Bronchial epithelial cell (primary cell): Measurements from ENCODE around the gene DDO. TPM values are rescaled to one million over a fixed set of nuclear protein-coding genes. Genes with fewer than 3 reads are reported as not detected.

Source experiments
- DNase-seq: peaks from one replicate; pipeline ENCODE4 v3.0.0-alpha.2; 2010; ENCODE audit warnings: low read depth
- FAIRE-seq: peaks from 2 replicates; lab custom pipeline; 2011; peaks lifted over from hg19 to GRCh38; lab: Jason Lieb, UNC
- H3K27me3 ChIP-seq: 2 replicates; pipeline ENCODE4 v1.5.1; 2011; ENCODE audit warnings: low read length; ENCODE audit not compliant: control insufficient read depth, insufficient read depth
- H3K36me3 ChIP-seq: 2 replicates; pipeline ENCODE4 v1.5.1; 2011; ENCODE audit warnings: low read length; ENCODE audit not compliant: control insufficient read depth, insufficient read depth
- H3K4me3 ChIP-seq: 2 replicates; pipeline ENCODE4 v1.5.1; 2011; ENCODE audit warnings: mild to moderate bottlenecking, low read depth, low read length, control low read depth
- CTCF ChIP-seq: IDR thresholded peaks from 2 replicates; pipeline ENCODE4 v1.5.1; 2011; ENCODE audit warnings: mild to moderate bottlenecking, moderate library complexity, low read length, control low read depth, inconsistent platforms; ENCODE audit not compliant: insufficient read depth, severe bottlenecking
- total RNA-seq: library from RNA; depleted of rRNA; stranded (reverse); fragments of >200 nt; gene quantifications from 2 replicates; pipeline ENCODE4 v1.2.1, GENCODE V29; 2014

The DDO gene
- total RNA-seq, 1 donor from 2014 or later, result not detected

GRCh38 chr6:110408901-110409300 lies 6.5 kb downstream of the DDO start:
- Histone ChIP-seq H3K36me3 (no peaks in the 10 kb centered on the region), H3K4me3 (no peak overlapping the region), H3K27me3 (no peaks in the 10 kb centered on the region)
- TF ChIP-seq CTCF, result no peak
- DNase-seq, result no peak
- no peak for FAIRE-seq

- no peaks in the 10 kb centered on the region for H3K36me3 ChIP-seq
- H3K4me3 ChIP-seq, result no peak overlapping the region
- TF ChIP-seq CTCF, result no peak
- FAIRE-seq (no peak), DNase-seq (no peak)
- H3K27me3 ChIP-seq, result no peaks in the 10 kb centered on the region
Measured at GRCh38 chr6:110404607-110405006, 10.8 kb downstream of the DDO start.

DNA sequence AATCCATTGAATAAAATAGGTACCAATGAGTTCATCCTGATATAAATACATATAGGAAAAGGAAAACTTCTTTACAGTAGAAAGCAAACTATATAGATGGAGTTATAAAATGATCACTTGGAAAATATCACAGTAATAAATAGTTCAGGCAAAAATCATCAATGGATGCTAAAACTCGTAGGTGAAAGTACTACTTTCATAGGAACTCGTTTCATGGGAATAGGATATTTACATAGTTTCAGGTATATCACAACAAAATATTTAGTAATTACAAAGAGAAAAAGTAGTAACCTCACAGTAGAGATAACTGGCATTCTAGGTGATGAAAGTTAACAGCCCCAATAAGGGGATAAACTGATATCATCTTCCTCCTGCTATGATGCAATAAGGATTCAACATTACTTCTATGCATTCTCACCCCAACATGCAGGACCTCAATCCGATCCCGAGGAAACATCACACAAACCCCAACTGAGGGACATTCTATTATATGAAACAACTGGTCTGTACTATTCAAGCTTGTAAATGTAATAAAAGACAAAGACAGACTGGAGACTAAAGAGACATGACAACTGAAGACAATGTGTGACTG lies 13.7 kb downstream of the DDO start:
- FAIRE-seq, result no peak
- TF ChIP-seq CTCF, result no peak
- H3K4me3 ChIP-seq, result no peak overlapping the region

DNA sequence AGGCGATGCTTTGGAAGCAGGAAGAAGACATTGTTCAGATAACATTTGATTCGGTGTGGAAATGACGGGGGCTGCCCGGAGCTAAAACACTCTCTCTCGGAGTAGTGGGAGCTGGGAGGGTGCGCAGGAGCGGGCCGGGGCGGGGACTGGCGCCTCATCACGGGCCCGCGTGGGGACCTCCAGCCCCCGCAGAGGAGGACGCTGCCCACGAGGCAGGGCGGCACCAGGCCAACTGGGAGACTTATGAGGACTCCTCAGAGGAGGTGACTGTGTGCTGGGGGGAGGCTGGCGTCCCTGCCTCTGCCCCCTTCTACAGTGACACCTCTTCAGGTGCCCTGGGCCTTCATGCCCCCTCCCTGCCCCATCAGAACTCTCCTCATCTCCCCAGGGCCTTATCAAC lies 15.2 kb downstream of the DDO start:
- Histone ChIP-seq H3K4me3 (peak overlapping the region; percentile 19), H3K36me3 (no peaks in the 10 kb centered on the region), H3K27me3 (no peaks in the 10 kb centered on the region)
- TF ChIP-seq CTCF, result no peak
- FAIRE-seq (no peak), DNase-seq (no peak)

More for the DNA sequence above, 13.7 kb downstream of the DDO start:
- Histone ChIP-seq H3K36me3 (no peaks in the 10 kb centered on the region), H3K27me3 (no peaks in the 10 kb centered on the region)
- no peak for DNase-seq

DNA sequence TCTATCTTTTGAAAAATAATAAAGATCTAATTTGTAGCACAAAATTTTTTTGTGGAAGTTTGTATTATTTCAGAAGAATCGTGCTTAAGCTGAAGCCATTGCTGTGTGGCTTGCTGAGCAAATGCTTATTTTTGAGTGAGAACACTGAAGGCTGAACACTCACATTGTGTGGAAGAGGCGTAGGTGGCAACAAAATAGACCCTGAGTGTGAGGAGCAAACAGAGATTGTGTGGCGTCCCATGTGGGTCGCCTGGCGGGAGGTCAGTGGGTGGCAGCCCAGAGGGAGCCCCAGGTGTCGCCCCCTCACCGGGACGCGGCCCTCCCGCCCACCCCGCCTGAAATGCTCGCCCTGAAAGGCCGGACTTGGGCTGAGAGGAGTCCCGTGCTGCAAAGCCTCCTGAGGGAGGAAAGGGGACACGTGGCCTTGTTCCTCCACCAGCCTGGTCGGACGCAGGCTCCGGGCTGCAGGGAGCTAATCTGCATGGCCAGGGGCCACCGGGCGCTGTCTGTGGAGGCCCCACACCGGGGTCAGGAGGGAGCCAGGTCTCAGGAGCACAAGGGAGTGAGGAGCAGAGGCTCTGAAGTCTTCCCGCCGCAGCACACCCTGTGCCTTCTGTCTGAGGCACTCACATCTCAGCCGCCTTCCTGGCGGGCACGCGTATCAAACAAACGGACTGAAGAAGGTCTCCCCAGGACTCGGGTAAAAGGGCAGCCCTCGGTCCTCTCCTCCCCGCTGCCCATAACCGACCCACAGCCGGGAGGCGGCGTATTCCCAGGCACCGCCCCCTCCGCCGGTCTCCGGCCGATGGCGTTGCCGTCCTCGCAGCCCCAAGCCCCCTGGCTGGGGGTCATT lies 15.9 kb downstream of the DDO start:
- FAIRE-seq, result no peak
- TF ChIP-seq CTCF, result no peak
- no peak for DNase-seq
- Histone ChIP-seq H3K4me3 (peak overlapping the region; percentile 19), H3K27me3 (no peaks in the 10 kb centered on the region), H3K36me3 (no peaks in the 10 kb centered on the region)
